ENCODE data around the gene SPEN.

GRCh38 chr1:15902882-15903281 is 55.4 kb downstream of the SPEN start:
- no peak for TF ChIP-seq CTCF (IDR thresholded peaks at IDR 0.05)
- TF ChIP-seq POLR2A (IDR thresholded peaks at IDR 0.05): no peak
